Kidney (tissue), 22 donors: ENCODE results near the gene GALNT4. TPM values are rescaled to one million over a fixed set of nuclear protein-coding genes. Genes with fewer than 3 reads are reported as not detected.

Experiments used
- DNase-seq, 5 donors: peaks; one replicate each; pipeline ENCODE4 v3.0.0-alpha.2; 2013 to 2020
- FAIRE-seq: peaks from 2 replicates; lab custom pipeline; 2012; peaks lifted over from hg19 to GRCh38; lab: Jason Lieb, UNC
- H3K27ac ChIP-seq, 2 donors: one replicate each; pipeline ENCODE4 v1.7.0; 2013; ENCODE audit warnings: low read depth in 2 of 2, low read length in 2 of 2, inconsistent platforms in 1 of 2
- H3K27me3 ChIP-seq: one replicate; pipeline ENCODE4 v1.7.1; 2013; ENCODE audit warnings: low read length, inconsistent platforms; ENCODE audit not compliant: control insufficient read depth, insufficient read depth
- H3K36me3 ChIP-seq, 3 donors: one replicate each; pipeline versions ENCODE4 v1.7.0 to v1.7.1; 2013; ENCODE audit warnings: low read length in 3 of 3, control low read depth in 1 of 3, inconsistent platforms in 1 of 3; ENCODE audit not compliant: insufficient read depth in 3 of 3, control insufficient read depth in 2 of 3
- H3K4me1 ChIP-seq, 3 donors: one replicate each; pipeline versions ENCODE4 v1.7.0 to v1.7.1; 2013; ENCODE audit warnings: low read length in 3 of 3, inconsistent platforms in 1 of 3, low read depth in 1 of 3; ENCODE audit not compliant: control insufficient read depth in 2 of 3, insufficient read depth in 2 of 3
- H3K4me3 ChIP-seq, 3 donors: one replicate each; pipeline versions ENCODE4 v1.7.0 to v1.8.1; 2013; ENCODE audit warnings: low read length in 3 of 3, control low read depth in 1 of 3, inconsistent platforms in 1 of 3
- H3K9ac ChIP-seq, 3 donors: one replicate each; pipeline versions ENCODE4 v1.7.0 to v1.7.1; 2013; ENCODE audit warnings: low read length in 3 of 3, control low read depth in 1 of 3, inconsistent platforms in 1 of 3
- H3K9me3 ChIP-seq, 3 donors: one replicate each; pipeline versions ENCODE4 v1.7.0 to v1.7.1; 2013; ENCODE audit warnings: low read length in 3 of 3, control low read depth in 1 of 3, inconsistent platforms in 1 of 3; ENCODE audit not compliant: control insufficient read depth in 2 of 3, insufficient read depth in 1 of 3
- CTCF ChIP-seq: IDR thresholded peaks from 3 replicates; pipeline ENCODE4 v1.5.1; 2012; ENCODE audit warnings: mild to moderate bottlenecking, moderate library complexity, borderline replicate concordance; ENCODE audit not compliant: insufficient read depth; ENCODE audit errors: extremely low read depth
- intact Hi-C: fragments of 100-400 bp; cut with DNase I; formaldehyde crosslinking; loops from one replicate; pipeline ENCODE4 v1.11.1; 2022
- long read RNA-seq, 10 donors: library from polyadenylated mRNA in 1 of 10; unstranded in 1 of 10; transcript quantifications; one replicate each; pipeline ENCODE4 v2.0.0 and lab custom pipeline, GENCODE V29; 2021 to 2026
- polyA plus RNA-seq: library from polyadenylated mRNA; stranded (reverse); fragments of 350-450 nt; fragmentation: Illumina TruSeq; extraction: RNeasy Lipid Tissue Mini Kit (QIAGEN cat#74804); gene quantifications from one replicate; pipeline ENCODE4 v1.2.3, GENCODE V29; 2014; ENCODE audit warnings: low read depth, low replicate concordance; ENCODE audit not compliant: insufficient read depth
- total RNA-seq: library from RNA; stranded (reverse); fragmentation: NEBNext Ultra II Directional; extraction: Animal tissue kit (Norgen Biotek cat#: 25700); gene quantifications from one replicate; pipeline ENCODE4 v1.2.1, GENCODE V29; 2021
- donor health status: control.
- donor health status: control.
- donor health status: control.
- donor health status: control.
- donor health status: control.
- donor health status: DM: yes; HTN: yes; CAD: no.
- donor health status: Normal renal cell carcinoma (clear cell type).

The GALNT4 gene
- 14.4 TPM for total RNA-seq
- polyA plus RNA-seq: 2.6 TPM
- long read RNA-seq, donor 1, full-length matches to known transcripts: 6 of 6 reads
- long read RNA-seq, donor 1, partial matches to known transcripts: 0 of 6 reads
- long read RNA-seq, donor 1, other reads (novel, unspliced or antisense): 0 of 6 reads
- long read RNA-seq, donor 2, full-length matches to known transcripts: 4 of 4 reads
- long read RNA-seq, donor 2, partial matches to known transcripts: 0 of 4 reads
- long read RNA-seq, donor 2, other reads (novel, unspliced or antisense): 0 of 4 reads
- long read RNA-seq, donor 3, full-length matches to known transcripts: 17 of 17 reads
- long read RNA-seq, donor 3, partial matches to known transcripts: 0 of 17 reads
- long read RNA-seq, donor 3, other reads (novel, unspliced or antisense): 0 of 17 reads
- long read RNA-seq, donor 4, full-length matches to known transcripts: 14 of 14 reads
- long read RNA-seq, donor 4, partial matches to known transcripts: 0 of 14 reads
- long read RNA-seq, donor 4, other reads (novel, unspliced or antisense): 0 of 14 reads
- long read RNA-seq, donor 5, full-length matches to known transcripts: 1 of 1 reads
- long read RNA-seq, donor 5, partial matches to known transcripts: 0 of 1 reads
- long read RNA-seq, donor 5, other reads (novel, unspliced or antisense): 0 of 1 reads
- long read RNA-seq, donor 6, full-length matches to known transcripts: 2 of 2 reads
- long read RNA-seq, donor 6, partial matches to known transcripts: 0 of 2 reads
- long read RNA-seq, donor 6, other reads (novel, unspliced or antisense): 0 of 2 reads
- long read RNA-seq, donor 7, full-length matches to known transcripts: 14 of 14 reads
- long read RNA-seq, donor 7, partial matches to known transcripts: 0 of 14 reads
- long read RNA-seq, donor 7, other reads (novel, unspliced or antisense): 0 of 14 reads
- long read RNA-seq, donor 8, full-length matches to known transcripts: 6 of 6 reads
- long read RNA-seq, donor 8, partial matches to known transcripts: 0 of 6 reads
- long read RNA-seq, donor 8, other reads (novel, unspliced or antisense): 0 of 6 reads
- long read RNA-seq, donor 9, full-length matches to known transcripts: 4 of 4 reads
- long read RNA-seq, donor 9, partial matches to known transcripts: 0 of 4 reads
- long read RNA-seq, donor 9, other reads (novel, unspliced or antisense): 0 of 4 reads
- long read RNA-seq, donor 10, full-length matches to known transcripts: 12 of 12 reads
- long read RNA-seq, donor 10, partial matches to known transcripts: 0 of 12 reads
- long read RNA-seq, donor 10, other reads (novel, unspliced or antisense): 0 of 12 reads

- intact Hi-C loops: loop anchor here (10.0 kb wide), 1 partner anchor 500 kb away; no protein-coding TSS in a partner anchor
- Histone ChIP-seq H3K27ac (peak within 1 kb of the TSS; percentile 91 to 97), H3K27me3 (no peaks in the 10 kb centered on the region), H3K36me3 (no peaks in the 10 kb centered on the region), H3K9ac (peak within 1 kb of the TSS; percentile 83 to 93 (median 90)), H3K4me1 (peaks cover 3 to 16% (median 15%) of the 10 kb centered on the region in 3 donors), H3K4me3 (peak within 1 kb of the TSS; percentile 95 to 100 (median 99)), H3K9me3 (no peaks in the 10 kb centered on the region)
- peak; percentile 64 for TF ChIP-seq CTCF
- no peak for FAIRE-seq
- peak; percentile 92 to 97 (median 95) for DNase-seq
Observed at GRCh38 chr12:89524541-89525304, at the start of gene GALNT4. Gene GALNT4, minus strand, starts transcription at chr12:89524796. Its CDS starts 247 bp downstream, at chr12:89524549.

DNA sequence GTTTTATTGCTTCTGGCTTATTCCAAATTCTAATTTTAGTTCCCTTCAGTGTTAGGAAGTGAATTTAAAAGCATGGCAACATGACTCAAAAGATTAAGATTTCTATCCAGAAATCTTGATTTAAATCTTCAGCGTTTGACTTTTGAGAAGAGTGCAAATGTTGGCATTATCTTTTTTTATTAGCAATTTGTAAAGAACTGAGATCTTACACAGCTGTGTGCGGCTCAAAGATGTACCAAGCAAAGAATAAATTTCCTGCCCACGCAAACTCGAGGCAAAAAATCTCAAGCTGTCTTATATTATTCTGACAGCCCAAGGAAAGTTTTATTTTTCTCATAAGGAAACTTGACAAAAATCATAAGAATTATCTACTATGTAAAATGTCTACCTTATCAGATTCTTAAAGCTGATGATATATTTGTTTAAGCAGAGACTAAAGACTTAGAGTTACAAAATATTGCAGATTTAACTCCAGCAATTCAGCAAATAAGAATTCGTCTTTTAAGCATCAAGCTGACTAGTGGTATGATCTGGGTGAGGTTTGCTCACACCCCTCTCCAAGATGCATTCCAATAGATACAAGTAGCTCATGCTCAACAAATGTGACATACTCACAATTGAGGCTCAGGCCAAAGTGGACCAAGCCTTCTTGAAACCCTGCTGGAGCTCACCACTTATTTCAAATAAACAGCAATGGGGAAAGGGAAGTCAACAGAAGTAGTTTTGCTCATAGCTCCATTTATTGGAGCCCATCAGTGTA, 48.6 kb upstream of the GALNT4 start:
- H3K27me3 ChIP-seq: no peaks in the 10 kb centered on the region
- no peak overlapping the region for H3K27ac ChIP-seq
- H3K9me3 ChIP-seq: no peaks in the 10 kb centered on the region
- no peak overlapping the region for H3K4me3 ChIP-seq
- no peak for TF ChIP-seq CTCF
- FAIRE-seq (no peak), DNase-seq (no peak)
- H3K4me1 ChIP-seq: peaks cover 0 to 3% (median 3%) of the 10 kb centered on the region in 3 donors
- intact Hi-C loops: no loop called here
- H3K9ac ChIP-seq: no peak overlapping the region
- no peaks in the 10 kb centered on the region for H3K36me3 ChIP-seq
